CD4-positive, alpha-beta T cell treated with Interleukin-10 for 1 hour (primary cell): ENCODE results near the gene FARSB.
"Not testable (repeated sequence)": the region's sequence is repeated elsewhere in the genome, so short reads cannot be mapped to it uniquely, and the experiment has no call there.

Source experiments
- DNase-seq: peaks from one replicate; pipeline ENCODE4 v3.0.0-alpha.2; 2020

FARSB gene

GRCh38 chr2:222603501-222603900 is 52.4 kb downstream of the FARSB start:
- DNase-seq, result no peak

- no peak for DNase-seq
These were observed 57.3 kb downstream of the FARSB start for GRCh38 chr2:222598611-222599010.

- DNase-seq, result no peak
These were observed 60.3 kb downstream of the FARSB start for GRCh38 chr2:222595581-222595980.

GRCh38 chr2:222594679-222595078 is 61.2 kb downstream of the FARSB start:
- DNase-seq, result no peak

- no peak for DNase-seq
These were observed 63.7 kb downstream of the FARSB start for GRCh38 chr2:222592176-222592575.

- DNase-seq, result no peak
These were observed 64.2 kb downstream of the FARSB start for GRCh38 chr2:222591661-222592060.

- not testable (repeated sequence) for DNase-seq
These were observed 71.3 kb downstream of the FARSB start for GRCh38 chr2:222584589-222584988.

- no peak for DNase-seq
These were observed 73.0 kb downstream of the FARSB start for GRCh38 chr2:222582928-222583327.

- no peak for DNase-seq
These were observed 78.6 kb downstream of the FARSB start for GRCh38 chr2:222577341-222577740.

- DNase-seq, result no peak
These were observed 79.5 kb downstream of the FARSB start for GRCh38 chr2:222576171-222577081.

GRCh38 chr2:222575618-222576017 is 80.3 kb downstream of the FARSB start:
- DNase-seq, result no peak

- no peak for DNase-seq
These were observed 83.1 kb downstream of the FARSB start for GRCh38 chr2:222572751-222573174.

- DNase-seq, result no peak
These were observed 83.6 kb downstream of the FARSB start for GRCh38 chr2:222572264-222572721.

- no peak for DNase-seq
These were observed 86.1 kb downstream of the FARSB start for GRCh38 chr2:222569826-222570225.

GRCh38 chr2:222568865-222569264 is 87.0 kb downstream of the FARSB start:
- no peak for DNase-seq

GRCh38 chr2:222566229-222566628 is 89.7 kb downstream of the FARSB start:
- no peak for DNase-seq

GRCh38 chr2:222563936-222564335 is 92.0 kb downstream of the FARSB start:
- no peak for DNase-seq

GRCh38 chr2:222563106-222563718 is 92.7 kb downstream of the FARSB start:
- DNase-seq, result no peak

- peak; percentile 57 for DNase-seq
These were observed 93.9 kb downstream of the FARSB start for GRCh38 chr2:222561817-222562645.

GRCh38 chr2:222561151-222561550 is 94.7 kb downstream of the FARSB start:
- no peak for DNase-seq

GRCh38 chr2:222554517-222554916 is 101.4 kb downstream of the FARSB start:
- DNase-seq, result no peak

- no peak for DNase-seq
These were observed 106.9 kb downstream of the FARSB start for GRCh38 chr2:222548992-222549391.

GRCh38 chr2:222547083-222547482 is 108.8 kb downstream of the FARSB start:
- no peak for DNase-seq
